SK-N-SH treated with all-trans-retinoic acid at 6 μM for 48 hours (cell line): ENCODE results near the gene ADAM8.

Source experiments
- ESRRG ChIP-seq: fragments of 250-450 bp; sonication (Bioruptor Pico); IDR thresholded peaks from 2 replicates; pipeline ENCODE4 v1.6.1; 2021; ENCODE audit warnings: mild to moderate bottlenecking
- TSHZ2 ChIP-seq: fragments of 250-450 bp; sonication (Bioruptor Pico); IDR thresholded peaks from 2 replicates; pipeline ENCODE4 v1.5.0; 2020; ENCODE audit warnings: mild to moderate bottlenecking, moderate library complexity
- TF ChIP-seq, protein P1 (sequence below): fragments of 250-450 bp; sonication (Bioruptor Pico); IDR thresholded peaks from 2 replicates; pipeline ENCODE4 v1.5.1; 2020; ENCODE audit warnings: low read depth, mild to moderate bottlenecking, moderate library complexity

- TF ChIP-seq TSHZ2 (CRISPR knock-in tag) (no peak), ESRRG (no peak)
- TF ChIP-seq, protein P1, sequence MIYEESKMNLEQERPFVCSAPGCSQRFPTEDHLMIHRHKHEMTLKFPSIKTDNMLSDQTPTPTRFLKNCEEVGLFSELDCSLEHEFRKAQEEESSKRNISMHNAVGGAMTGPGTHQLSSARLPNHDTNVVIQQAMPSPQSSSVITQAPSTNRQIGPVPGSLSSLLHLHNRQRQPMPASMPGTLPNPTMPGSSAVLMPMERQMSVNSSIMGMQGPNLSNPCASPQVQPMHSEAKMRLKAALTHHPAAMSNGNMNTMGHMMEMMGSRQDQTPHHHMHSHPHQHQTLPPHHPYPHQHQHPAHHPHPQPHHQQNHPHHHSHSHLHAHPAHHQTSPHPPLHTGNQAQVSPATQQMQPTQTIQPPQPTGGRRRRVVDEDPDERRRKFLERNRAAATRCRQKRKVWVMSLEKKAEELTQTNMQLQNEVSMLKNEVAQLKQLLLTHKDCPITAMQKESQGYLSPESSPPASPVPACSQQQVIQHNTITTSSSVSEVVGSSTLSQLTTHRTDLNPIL (CRISPR knock-in tag) = no peak
Measured at GRCh38 chr10:133245439-133246235, 31.0 kb downstream of the ADAM8 start.
